HG03045 (cell line): ENCODE data around the gene KCNS3.

ENCODE experiments used
- ATAC-seq: cut with Tn5 transposase; IDR thresholded peaks from one replicate; pipeline ENCODE4 v1.9.1; 2021; ENCODE audit warnings: mild to moderate bottlenecking, moderate library complexity; ENCODE audit not compliant: unreplicated experiment

Gene KCNS3, protein sequence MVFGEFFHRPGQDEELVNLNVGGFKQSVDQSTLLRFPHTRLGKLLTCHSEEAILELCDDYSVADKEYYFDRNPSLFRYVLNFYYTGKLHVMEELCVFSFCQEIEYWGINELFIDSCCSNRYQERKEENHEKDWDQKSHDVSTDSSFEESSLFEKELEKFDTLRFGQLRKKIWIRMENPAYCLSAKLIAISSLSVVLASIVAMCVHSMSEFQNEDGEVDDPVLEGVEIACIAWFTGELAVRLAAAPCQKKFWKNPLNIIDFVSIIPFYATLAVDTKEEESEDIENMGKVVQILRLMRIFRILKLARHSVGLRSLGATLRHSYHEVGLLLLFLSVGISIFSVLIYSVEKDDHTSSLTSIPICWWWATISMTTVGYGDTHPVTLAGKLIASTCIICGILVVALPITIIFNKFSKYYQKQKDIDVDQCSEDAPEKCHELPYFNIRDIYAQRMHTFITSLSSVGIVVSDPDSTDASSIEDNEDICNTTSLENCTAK

GRCh38 chr2:17878281-17879136 is at the start of gene KCNS3:
KCNS3 (plus strand) TSS chr2:17878667; CDS start chr2:17931009, 52,342 bp downstream.
- ATAC-seq = peak; percentile 92

DNA sequence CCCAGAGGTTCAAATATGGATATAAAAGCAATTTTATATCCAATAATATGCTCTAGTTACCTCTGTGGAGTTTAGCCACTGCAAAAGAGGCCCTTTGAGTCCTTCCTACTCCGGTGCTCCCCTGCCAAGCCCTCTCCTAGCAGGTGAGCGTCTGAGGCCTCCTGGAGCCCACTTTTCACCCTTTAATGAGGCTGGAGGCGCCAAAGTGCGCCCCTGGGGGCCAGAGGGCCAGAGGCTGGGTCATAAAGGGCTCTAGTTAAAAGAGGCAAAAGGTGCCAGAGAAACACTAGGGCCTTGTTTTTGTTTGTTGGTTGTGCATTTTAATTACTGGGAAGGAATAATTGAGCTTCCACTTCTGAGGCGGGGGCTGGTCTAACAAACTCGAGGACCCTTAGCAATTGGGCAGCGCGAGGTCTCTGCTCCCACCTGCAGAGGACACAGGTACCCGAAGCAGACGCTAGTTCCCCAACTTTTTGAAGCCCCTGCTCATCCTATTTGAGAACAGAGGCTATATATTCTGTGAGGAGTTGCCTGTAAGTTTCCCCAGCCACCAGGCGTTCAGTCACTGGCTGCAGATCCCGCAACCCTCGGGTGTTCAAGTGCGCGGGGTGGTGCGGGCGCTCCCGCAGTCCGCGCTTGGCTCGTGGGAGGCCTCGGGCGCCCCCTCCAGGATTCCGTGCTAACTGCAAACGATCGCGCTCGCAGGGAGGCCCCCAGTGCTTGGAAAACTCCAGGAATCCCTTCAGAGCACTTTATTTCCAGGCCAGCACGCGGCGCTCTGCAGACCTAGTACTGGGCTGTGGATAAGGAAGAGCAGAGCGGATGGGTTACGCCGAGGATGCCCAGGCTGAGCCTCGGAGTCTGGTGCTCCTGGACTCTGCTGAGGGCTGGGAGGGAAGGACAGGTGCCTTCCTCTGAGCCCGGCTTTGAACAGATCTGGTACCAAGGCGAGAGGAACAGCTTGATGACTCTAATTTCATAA is 48.1 kb upstream of the KCNS3 start:
- ATAC-seq = peak; percentile 90

DNA sequence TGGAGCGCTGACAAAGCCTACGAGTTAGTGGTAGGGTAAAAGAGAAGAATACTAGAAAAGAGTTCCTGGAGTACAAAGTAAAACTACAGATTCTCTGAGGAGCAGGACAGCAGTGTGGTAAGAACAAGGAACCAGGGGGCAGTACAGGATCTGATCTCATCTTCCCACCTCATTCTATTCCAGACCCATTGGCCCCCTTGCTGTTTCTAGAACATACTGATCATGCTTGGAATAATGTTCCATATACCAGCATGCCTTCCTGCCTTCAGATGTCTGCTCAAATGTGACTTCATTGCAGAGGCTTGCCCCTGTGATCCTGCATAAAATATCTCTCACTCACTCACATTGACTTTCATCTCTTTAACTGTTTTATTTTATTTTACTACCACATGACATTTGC is 43.0 kb upstream of the KCNS3 start:
- ATAC-seq = no peak

- ATAC-seq = no peak
Measured at GRCh38 chr2:17839959-17840358, 38.5 kb upstream of the KCNS3 start.

- ATAC-seq = no peak
Measured at GRCh38 chr2:17843457-17843856, 35.0 kb upstream of the KCNS3 start.

- ATAC-seq = no peak
Measured at GRCh38 chr2:17845806-17846205, 32.7 kb upstream of the KCNS3 start.

DNA sequence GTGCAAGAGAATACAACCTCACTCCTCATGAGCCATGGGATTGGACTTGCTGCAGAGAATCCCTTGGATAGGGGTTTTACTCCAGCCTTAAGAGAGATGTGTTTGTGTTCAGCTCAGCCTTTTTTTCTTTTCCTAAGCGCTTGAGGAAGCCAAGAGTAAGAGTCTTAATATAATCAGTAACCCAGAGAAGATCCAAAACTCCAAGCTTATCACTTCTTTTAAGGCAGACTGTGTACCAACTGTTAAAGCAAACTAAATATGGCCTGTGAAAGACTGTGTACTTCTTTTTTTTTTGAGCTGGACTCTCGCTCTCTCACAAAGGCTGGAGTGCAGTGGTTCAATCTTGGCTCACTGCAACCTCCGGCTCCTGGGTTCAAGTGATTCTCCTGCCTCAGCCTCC is 31.8 kb upstream of the KCNS3 start:
- no peak for ATAC-seq

DNA sequence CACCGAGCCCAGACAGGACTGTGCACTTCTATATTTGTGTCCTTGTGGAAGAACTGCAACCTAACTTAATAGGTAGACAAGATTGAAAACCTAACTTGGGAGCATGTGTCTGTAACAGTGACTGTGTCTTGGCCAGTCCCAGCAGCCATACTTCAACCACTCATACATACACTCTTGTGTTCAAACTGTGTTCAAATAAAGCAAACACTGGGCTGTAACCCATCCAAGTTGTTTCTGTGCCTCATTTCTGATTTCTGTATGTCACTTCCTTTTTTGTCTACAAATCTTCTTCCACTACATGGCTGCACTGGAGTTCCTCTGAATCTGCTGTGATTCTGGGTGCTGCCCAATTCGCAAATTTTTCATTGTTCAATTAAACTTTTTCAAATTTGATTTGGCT is 31.2 kb upstream of the KCNS3 start:
- no peak for ATAC-seq

- no peak for ATAC-seq
Measured at GRCh38 chr2:17849275-17849674, 29.2 kb upstream of the KCNS3 start.

- no peak for ATAC-seq
Measured at GRCh38 chr2:17850151-17850550, 28.3 kb upstream of the KCNS3 start.

DNA sequence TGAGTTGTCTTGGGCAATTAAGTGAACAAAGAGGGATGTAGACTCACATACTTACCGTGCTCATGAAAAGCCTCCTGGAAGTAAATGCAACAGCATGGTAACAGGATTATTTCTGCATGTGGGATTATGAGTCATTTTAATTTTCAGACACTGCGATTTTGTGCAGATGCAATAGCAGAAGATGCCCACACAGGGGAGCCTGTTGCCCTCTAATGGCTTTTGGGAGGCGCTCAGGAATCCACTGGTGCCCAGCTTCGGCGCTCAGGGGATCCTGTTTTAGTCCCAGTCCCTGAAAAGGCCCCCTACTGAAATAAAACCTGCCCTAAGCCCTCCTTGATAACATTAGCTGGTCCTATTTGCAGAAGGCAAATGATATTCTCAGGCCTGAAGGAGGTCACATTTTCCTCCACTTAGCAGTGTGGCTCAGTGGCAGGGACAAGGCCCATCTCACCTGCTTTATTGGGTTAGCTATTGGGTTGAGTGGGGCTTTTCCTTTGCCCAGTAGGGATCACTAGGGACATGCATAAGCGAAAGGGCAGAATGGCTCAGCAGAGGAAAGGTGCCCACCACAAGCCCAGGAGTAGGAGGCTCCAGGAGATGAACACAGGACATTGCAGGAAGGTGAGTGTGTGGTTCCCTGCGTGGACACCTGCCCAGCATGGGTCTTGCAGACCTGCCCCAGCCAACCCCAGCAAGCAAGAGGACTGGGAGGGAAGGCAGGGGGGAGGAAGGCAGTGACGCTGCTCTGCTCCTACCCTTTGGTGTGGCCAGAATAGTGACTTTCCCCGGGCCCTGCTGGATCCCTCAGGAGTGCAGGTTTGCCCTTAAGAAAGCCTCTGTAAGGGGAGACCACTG is 26.5 kb upstream of the KCNS3 start:
- no peak for ATAC-seq

DNA sequence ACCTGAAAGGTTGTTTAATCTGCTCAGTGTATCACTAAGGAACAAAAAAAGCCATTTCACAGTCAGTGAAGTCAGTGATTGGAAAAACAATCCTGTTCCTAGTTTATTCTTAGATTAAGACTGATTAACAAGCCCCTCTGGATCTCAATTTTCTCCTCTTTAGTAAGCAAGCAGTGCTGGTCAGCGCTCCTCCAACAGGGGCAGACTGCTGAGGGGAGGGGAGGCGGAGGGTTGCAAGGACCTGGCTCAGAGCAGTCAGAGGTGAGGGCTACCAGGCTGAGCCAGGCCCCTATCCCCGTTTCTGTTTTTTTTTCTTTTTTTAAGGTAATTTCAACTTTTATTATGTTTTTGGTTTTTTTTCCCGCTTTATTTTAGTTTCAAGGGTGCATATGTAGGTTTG is 24.7 kb upstream of the KCNS3 start:
- no peak for ATAC-seq

DNA sequence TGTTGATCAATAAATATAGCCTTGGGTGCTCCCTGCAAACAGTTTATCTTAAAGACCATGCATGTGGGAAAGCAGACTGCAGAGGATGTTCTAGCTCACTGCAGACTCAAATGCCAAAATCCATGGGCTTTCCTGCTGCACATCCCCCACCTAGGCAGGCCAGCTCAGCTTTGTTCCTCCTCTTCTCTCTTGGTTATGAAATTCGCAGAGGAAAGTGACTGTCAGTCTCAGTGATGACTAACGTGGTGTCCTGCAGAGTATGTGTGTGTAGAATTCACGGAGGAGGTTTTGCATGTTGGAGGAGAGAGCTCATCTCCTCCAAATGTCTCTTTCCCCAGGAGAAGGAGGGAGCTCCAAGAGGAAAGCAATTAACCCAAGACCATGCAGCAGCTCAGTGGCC is 21.4 kb upstream of the KCNS3 start:
- ATAC-seq = no peak

DNA sequence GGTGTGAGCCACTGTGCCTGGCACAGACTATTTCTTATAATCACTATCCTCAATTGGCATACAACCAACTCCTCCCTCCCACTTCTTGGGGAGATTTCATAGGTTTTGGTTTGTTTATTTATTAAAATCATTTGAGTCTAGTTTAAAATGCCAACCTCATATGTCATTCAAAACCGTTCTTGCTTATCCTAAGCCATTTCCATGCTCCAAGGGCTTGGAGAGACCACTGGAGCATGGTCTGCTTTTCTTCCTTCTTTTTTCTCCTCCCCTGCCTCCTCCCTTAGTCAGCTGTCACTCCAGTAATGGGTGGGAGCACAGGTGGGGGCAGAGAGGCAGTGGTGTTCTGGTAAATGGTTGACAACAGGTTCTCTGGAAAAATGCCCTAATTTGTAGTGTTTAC is 20.4 kb upstream of the KCNS3 start:
- ATAC-seq = no peak

- ATAC-seq = no peak
Measured at GRCh38 chr2:17863539-17863938, 14.9 kb upstream of the KCNS3 start.

- no peak for ATAC-seq
Measured at GRCh38 chr2:17864676-17865075, 13.8 kb upstream of the KCNS3 start.

- no peak for ATAC-seq
Measured at GRCh38 chr2:17867133-17867532, 11.3 kb upstream of the KCNS3 start.

DNA sequence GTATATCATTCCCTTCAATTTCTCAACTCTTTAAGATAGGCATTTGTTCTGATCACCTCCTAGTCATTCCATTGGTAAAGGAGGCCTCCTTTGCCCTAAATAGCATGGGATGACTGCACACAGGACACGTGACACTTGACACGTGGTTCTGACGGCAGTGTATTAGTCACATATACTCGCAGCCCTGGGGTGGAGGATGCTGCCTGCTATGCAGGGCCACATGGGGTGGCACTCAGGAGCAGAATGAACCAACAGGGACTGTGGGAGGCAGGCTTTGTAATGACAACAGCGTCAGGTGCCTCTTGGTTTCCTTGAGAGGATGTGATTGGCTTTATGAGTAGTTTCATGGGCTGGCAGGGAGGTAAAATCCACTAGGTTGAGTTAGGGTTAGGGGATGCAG is 9.3 kb upstream of the KCNS3 start:
- no peak for ATAC-seq

DNA sequence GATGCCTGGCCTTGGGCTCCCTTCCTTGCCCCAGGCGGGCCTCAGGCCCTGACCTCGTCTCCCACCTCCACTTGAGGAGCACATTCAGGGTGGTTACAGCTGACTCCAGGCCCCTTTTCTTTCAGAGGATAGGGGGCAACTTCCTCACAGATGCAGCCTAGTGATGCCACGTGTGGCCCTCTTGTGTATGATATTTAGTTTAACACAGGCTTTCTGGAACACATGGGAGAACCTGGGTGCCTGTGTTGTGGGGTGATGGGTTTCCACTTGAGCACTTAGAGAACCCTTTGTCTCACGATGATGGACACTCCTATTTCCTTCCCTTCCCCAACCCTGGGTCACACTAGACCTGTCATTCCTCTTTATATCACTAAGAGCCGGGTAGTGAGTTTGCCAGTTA is 6.8 kb upstream of the KCNS3 start:
- no peak for ATAC-seq

DNA sequence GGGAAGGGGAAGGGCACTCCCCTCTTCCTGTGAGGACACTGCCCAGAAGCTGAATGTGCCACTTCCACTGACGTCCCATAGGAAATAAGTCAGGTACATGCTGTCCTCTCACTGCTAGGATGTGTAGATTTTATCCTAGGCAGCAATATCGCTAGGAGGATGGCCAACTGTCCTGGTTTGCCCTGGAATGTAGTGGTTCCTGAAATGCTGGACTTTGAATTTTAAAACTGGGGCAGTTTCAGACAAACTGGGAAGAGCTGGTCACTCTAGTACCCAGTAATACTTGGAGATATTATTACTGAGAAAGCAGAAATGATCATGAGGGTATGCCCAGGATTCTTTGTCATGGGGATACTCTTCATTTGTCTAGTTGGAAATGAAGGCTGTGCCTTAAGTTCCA is 5.4 kb upstream of the KCNS3 start:
- no peak for ATAC-seq
